ENCODE measurements around the gene LSM8.

GRCh38 chr7:118233799-118234198, 49.8 kb downstream of the LSM8 start:
- no peak for TF ChIP-seq POLR2AphosphoS5 (IDR thresholded peaks at IDR 0.05; ENCODE audit: low read depth, low read length)
- TF ChIP-seq TAF1 (IDR thresholded peaks at IDR 0.05; ENCODE audit: low read depth, low read length) = no peak
